ENCODE data around the gene FMO5. TPM values are rescaled to one million over a fixed set of nuclear protein-coding genes. Genes with fewer than 3 reads are reported as not detected.

FMO5 gene
- total and polyA plus RNA-seq, 2 experiments from 2014 or later: 0.73 to 0.84 TPM

GRCh38 chr1:147223740-147224615 is 1.2 kb downstream of the FMO5 start (continued):
- TF ChIP-seq EZH2 (IDR thresholded peaks at IDR 0.05; ENCODE audit: low read depth, unreplicated experiment): no peak
- no peak for TF ChIP-seq EZH2phosphoT487 (IDR thresholded peaks at IDR 0.05; ENCODE audit: unreplicated experiment)
- TF ChIP-seq, protein P1, sequence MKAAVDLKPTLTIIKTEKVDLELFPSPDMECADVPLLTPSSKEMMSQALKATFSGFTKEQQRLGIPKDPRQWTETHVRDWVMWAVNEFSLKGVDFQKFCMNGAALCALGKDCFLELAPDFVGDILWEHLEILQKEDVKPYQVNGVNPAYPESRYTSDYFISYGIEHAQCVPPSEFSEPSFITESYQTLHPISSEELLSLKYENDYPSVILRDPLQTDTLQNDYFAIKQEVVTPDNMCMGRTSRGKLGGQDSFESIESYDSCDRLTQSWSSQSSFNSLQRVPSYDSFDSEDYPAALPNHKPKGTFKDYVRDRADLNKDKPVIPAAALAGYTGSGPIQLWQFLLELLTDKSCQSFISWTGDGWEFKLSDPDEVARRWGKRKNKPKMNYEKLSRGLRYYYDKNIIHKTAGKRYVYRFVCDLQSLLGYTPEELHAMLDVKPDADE (IDR thresholded peaks at IDR 0.05): no peak
- TF ChIP-seq NANOG (IDR thresholded peaks at IDR 0.05; ENCODE audit: borderline replicate concordance): no peak
- TF ChIP-seq, protein P2, sequence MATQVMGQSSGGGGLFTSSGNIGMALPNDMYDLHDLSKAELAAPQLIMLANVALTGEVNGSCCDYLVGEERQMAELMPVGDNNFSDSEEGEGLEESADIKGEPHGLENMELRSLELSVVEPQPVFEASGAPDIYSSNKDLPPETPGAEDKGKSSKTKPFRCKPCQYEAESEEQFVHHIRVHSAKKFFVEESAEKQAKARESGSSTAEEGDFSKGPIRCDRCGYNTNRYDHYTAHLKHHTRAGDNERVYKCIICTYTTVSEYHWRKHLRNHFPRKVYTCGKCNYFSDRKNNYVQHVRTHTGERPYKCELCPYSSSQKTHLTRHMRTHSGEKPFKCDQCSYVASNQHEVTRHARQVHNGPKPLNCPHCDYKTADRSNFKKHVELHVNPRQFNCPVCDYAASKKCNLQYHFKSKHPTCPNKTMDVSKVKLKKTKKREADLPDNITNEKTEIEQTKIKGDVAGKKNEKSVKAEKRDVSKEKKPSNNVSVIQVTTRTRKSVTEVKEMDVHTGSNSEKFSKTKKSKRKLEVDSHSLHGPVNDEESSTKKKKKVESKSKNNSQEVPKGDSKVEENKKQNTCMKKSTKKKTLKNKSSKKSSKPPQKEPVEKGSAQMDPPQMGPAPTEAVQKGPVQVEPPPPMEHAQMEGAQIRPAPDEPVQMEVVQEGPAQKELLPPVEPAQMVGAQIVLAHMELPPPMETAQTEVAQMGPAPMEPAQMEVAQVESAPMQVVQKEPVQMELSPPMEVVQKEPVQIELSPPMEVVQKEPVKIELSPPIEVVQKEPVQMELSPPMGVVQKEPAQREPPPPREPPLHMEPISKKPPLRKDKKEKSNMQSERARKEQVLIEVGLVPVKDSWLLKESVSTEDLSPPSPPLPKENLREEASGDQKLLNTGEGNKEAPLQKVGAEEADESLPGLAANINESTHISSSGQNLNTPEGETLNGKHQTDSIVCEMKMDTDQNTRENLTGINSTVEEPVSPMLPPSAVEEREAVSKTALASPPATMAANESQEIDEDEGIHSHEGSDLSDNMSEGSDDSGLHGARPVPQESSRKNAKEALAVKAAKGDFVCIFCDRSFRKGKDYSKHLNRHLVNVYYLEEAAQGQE (IDR thresholded peaks at IDR 0.05; ENCODE audit: unreplicated experiment): no peak

GRCh38 chr1:147218606-147219005 is 6.5 kb downstream of the FMO5 start:
- no peak for ATAC-seq
- H3K27me3 ChIP-seq (ENCODE audit: insufficient read depth): no peaks in the 10 kb centered on the region
- no peak for DNase-seq (ENCODE audit: low spot score)
- 0 out of 2 replicates have a peak, but pooled peaks cover 3% of the 10 kb centered on the region for H3K9me2 ChIP-seq (ENCODE audit: insufficient read depth)
- Mint-ChIP-seq H3K4me3 (no peak overlapping the region), H3K27ac (no peak overlapping the region), H3K9me3 (no peaks in the 10 kb centered on the region), H3K36me3 (ENCODE audit: low read depth) (no peaks in the 10 kb centered on the region), H3K27me3 (ENCODE audit: insufficient read depth, low read depth, poor library complexity) (no peaks in the 10 kb centered on the region), H3K4me1 (peaks cover 4% of the 10 kb centered on the region)
- no peak overlapping the region for H3K4me3 ChIP-seq
- no peaks in the 10 kb centered on the region for H3K36me3 ChIP-seq (ENCODE audit: insufficient read depth)
- no peak overlapping the region for H3K27ac ChIP-seq (ENCODE audit: low read depth)
- no peaks in the 10 kb centered on the region for H3K79me2 ChIP-seq (replicated peaks; ENCODE audit: insufficient read depth)
- no peaks in the 10 kb centered on the region for H4K20me1 ChIP-seq (replicated peaks; ENCODE audit: insufficient read depth)
- H2AFZ ChIP-seq: no peak overlapping the region
- no peak overlapping the region for H3K4me2 ChIP-seq
- H3F3A ChIP-seq (replicated peaks; ENCODE audit: low read depth): no peaks in the 10 kb centered on the region
- peaks cover 4% of the 10 kb centered on the region for H3K4me1 ChIP-seq (ENCODE audit: insufficient read depth)
- TF ChIP-seq, protein P1 (IDR thresholded peaks at IDR 0.05): no peak
- TF ChIP-seq POLR2AphosphoS5 (IDR thresholded peaks at IDR 0.05; ENCODE audit: low read depth) (no peak), CREB1 (CRISPR knock-in tag; IDR thresholded peaks at IDR 0.05; ENCODE audit: low read depth) (no peak), STAT1 (IDR thresholded peaks at IDR 0.05; ENCODE audit: unreplicated experiment) (no peak), JUNB (IDR thresholded peaks at IDR 0.05; ENCODE audit: unreplicated experiment) (no peak), NANOG (IDR thresholded peaks at IDR 0.05; ENCODE audit: borderline replicate concordance) (no peak)
- TF ChIP-seq, protein P3, sequence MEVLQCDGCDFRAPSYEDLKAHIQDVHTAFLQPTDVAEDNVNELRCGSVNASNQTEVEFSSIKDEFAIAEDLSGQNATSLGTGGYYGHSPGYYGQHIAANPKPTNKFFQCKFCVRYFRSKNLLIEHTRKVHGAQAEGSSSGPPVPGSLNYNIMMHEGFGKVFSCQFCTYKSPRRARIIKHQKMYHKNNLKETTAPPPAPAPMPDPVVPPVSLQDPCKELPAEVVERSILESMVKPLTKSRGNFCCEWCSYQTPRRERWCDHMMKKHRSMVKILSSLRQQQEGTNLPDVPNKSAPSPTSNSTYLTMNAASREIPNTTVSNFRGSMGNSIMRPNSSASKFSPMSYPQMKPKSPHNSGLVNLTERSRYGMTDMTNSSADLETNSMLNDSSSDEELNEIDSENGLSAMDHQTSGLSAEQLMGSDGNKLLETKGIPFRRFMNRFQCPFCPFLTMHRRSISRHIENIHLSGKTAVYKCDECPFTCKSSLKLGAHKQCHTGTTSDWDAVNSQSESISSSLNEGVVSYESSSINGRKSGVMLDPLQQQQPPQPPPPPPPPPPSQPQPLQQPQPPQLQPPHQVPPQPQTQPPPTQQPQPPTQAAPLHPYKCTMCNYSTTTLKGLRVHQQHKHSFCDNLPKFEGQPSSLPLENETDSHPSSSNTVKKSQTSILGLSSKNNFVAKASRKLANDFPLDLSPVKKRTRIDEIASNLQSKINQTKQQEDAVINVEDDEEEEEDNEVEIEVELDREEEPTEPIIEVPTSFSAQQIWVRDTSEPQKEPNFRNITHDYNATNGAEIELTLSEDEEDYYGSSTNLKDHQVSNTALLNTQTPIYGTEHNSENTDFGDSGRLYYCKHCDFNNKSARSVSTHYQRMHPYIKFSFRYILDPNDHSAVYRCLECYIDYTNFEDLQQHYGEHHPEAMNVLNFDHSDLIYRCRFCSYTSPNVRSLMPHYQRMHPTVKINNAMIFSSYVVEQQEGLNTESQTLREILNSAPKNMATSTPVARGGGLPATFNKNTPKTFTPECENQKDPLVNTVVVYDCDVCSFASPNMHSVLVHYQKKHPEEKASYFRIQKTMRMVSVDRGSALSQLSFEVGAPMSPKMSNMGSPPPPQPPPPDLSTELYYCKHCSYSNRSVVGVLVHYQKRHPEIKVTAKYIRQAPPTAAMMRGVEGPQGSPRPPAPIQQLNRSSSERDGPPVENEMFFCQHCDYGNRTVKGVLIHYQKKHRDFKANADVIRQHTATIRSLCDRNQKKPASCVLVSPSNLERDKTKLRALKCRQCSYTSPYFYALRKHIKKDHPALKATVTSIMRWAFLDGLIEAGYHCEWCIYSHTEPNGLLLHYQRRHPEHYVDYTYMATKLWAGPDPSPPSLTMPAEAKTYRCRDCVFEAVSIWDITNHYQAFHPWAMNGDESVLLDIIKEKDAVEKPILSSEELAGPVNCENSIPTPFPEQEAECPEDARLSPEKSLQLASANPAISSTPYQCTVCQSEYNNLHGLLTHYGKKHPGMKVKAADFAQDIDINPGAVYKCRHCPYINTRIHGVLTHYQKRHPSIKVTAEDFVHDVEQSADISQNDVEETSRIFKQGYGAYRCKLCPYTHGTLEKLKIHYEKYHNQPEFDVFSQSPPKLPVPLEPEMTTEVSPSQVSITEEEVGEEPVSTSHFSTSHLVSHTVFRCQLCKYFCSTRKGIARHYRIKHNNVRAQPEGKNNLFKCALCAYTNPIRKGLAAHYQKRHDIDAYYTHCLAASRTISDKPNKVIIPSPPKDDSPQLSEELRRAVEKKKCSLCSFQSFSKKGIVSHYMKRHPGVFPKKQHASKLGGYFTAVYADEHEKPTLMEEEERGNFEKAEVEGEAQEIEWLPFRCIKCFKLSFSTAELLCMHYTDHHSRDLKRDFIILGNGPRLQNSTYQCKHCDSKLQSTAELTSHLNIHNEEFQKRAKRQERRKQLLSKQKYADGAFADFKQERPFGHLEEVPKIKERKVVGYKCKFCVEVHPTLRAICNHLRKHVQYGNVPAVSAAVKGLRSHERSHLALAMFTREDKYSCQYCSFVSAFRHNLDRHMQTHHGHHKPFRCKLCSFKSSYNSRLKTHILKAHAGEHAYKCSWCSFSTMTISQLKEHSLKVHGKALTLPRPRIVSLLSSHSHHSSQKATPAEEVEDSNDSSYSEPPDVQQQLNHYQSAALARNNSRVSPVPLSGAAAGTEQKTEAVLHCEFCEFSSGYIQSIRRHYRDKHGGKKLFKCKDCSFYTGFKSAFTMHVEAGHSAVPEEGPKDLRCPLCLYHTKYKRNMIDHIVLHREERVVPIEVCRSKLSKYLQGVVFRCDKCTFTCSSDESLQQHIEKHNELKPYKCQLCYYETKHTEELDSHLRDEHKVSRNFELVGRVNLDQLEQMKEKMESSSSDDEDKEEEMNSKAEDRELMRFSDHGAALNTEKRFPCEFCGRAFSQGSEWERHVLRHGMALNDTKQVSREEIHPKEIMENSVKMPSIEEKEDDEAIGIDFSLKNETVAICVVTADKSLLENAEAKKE (CRISPR knock-in tag; IDR thresholded peaks at IDR 0.05): no peak

Data from GM23338 (cell line).